ENCODE measurements around the gene MAP3K14.

DNA sequence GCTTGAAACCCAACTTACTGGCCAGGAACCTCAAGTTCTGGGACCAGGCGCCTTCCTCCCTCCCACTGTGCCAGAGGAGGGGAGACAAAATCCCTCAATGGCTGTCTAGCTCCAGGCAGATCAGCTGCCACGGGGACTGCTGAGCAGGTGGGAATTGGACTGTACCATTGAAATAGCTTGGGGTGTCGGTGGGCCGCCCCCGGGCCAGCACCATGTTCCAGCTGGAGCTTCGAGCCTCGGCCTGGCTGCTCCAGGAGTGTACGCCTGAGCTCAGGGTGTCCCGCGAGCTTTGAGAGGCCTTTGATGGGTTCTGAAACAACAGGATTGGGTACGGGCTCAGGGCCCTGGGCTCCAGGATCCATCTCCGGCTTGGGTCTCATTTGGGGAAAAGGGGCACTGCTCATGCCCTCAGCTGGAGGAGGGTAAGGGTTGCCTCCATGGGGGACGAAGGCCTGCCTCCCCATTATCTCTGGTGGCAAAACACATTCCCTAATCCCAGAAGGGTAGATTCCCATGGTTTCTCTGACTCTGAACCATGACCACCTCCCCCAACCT, 50.4 kb downstream of the MAP3K14 start:
- TF ChIP-seq CTCF (conservative IDR thresholded peaks at IDR 0.05; ENCODE audit: low read depth, low read length) (no peak), EZH2 (IDR thresholded peaks at IDR 0.05; ENCODE audit: borderline replicate concordance, low read depth, low read length, poor library complexity, severe bottlenecking) (no peak)

Measured in A673 (cell line).